Measurements from ENCODE around the gene GNAI1.

The GNAI1 gene

GRCh38 chr7:80181411-80181810, 46.8 kb downstream of the GNAI1 start:
- H3K4me3 ChIP-seq (ENCODE audit: low read length) = no peak overlapping the region
- no peak for DNase-seq (ENCODE audit: low read depth)
- no peak for TF ChIP-seq CTCF (conservative IDR thresholded peaks at IDR 0.05; ENCODE audit: low read depth, low read length)

- DNase-seq (ENCODE audit: low read depth) = no peak
- no peak overlapping the region for H3K4me3 ChIP-seq (ENCODE audit: low read length)
- TF ChIP-seq CTCF (conservative IDR thresholded peaks at IDR 0.05; ENCODE audit: low read depth, low read length) = no peak
Measured at GRCh38 chr7:80182630-80183276, 48.1 kb downstream of the GNAI1 start.

GRCh38 chr7:80183351-80183750, 48.7 kb downstream of the GNAI1 start:
- no peak overlapping the region for H3K4me3 ChIP-seq (ENCODE audit: low read length)
- no peak for TF ChIP-seq CTCF (conservative IDR thresholded peaks at IDR 0.05; ENCODE audit: low read depth, low read length)
- no peak for DNase-seq (ENCODE audit: low read depth)

- no peak overlapping the region for H3K4me3 ChIP-seq (ENCODE audit: low read length)
- DNase-seq (ENCODE audit: low read depth) = no peak
- no peak for TF ChIP-seq CTCF (conservative IDR thresholded peaks at IDR 0.05; ENCODE audit: low read depth, low read length)
Measured at GRCh38 chr7:80183900-80184685, 49.5 kb downstream of the GNAI1 start.

- H3K4me3 ChIP-seq (ENCODE audit: low read length) = no peak overlapping the region
- TF ChIP-seq CTCF (conservative IDR thresholded peaks at IDR 0.05; ENCODE audit: low read depth, low read length) = no peak
- DNase-seq (ENCODE audit: low read depth) = no peak
Measured at GRCh38 chr7:80184693-80185092, 50.1 kb downstream of the GNAI1 start.

GRCh38 chr7:80185571-80185970, 50.9 kb downstream of the GNAI1 start:
- DNase-seq (ENCODE audit: low read depth) = no peak
- TF ChIP-seq CTCF (conservative IDR thresholded peaks at IDR 0.05; ENCODE audit: low read depth, low read length) = no peak
- H3K4me3 ChIP-seq (ENCODE audit: low read length) = no peak overlapping the region

- TF ChIP-seq CTCF (conservative IDR thresholded peaks at IDR 0.05; ENCODE audit: low read depth, low read length) = no peak
- no peak for DNase-seq (ENCODE audit: low read depth)
- no peak overlapping the region for H3K4me3 ChIP-seq (ENCODE audit: low read length)
Measured at GRCh38 chr7:80186721-80187120, 52.1 kb downstream of the GNAI1 start.
